Loucy (cell line): ENCODE measurements around the gene ATP11C.
"Not testable (repeated sequence)": the region's sequence is repeated elsewhere in the genome, so short reads cannot be mapped to it uniquely, and the experiment has no call there.

Experiments
- H2AFZ ChIP-seq: fragments of 200-600 bp; sonication (generic); 2 replicates; pipeline ENCODE4 v1.6.0; 2016; ENCODE audit warnings: antibody characterized with exemption, mild to moderate bottlenecking, low read length, moderate library complexity
- H3F3A ChIP-seq: fragments of 200-600 bp; 2 replicates; pipeline ENCODE4 v1.6.0; 2016; ENCODE audit warnings: antibody characterized with exemption, low read depth, mild to moderate bottlenecking
- H3K27me3 ChIP-seq: fragments of 200-600 bp; sonication (generic); 2 replicates; pipeline ENCODE4 v1.6.1; 2014; ENCODE audit warnings: low read length, mild to moderate bottlenecking; ENCODE audit not compliant: insufficient read depth, poor library complexity, severe bottlenecking
- H3K36me3 ChIP-seq: fragments of 200-600 bp; sonication (generic); 2 replicates; pipeline ENCODE4 v1.6.1; 2016; ENCODE audit warnings: low read length; ENCODE audit not compliant: insufficient read depth
- H3K4me1 ChIP-seq: fragments of 200-600 bp; sonication (generic); 2 replicates; pipeline ENCODE4 v1.5.1; 2014; ENCODE audit warnings: low read length, mild to moderate bottlenecking; ENCODE audit not compliant: insufficient read depth, poor library complexity, severe bottlenecking
- H3K4me2 ChIP-seq: fragments of 200-600 bp; sonication (generic); 2 replicates; pipeline ENCODE4 v1.6.0; 2014; ENCODE audit warnings: antibody characterized with exemption, low read length, low read depth, mild to moderate bottlenecking; ENCODE audit not compliant: poor library complexity, severe bottlenecking
- H3K4me3 ChIP-seq: fragments of 200-600 bp; sonication (generic); 2 replicates; pipeline ENCODE4 v1.5.1; 2014; ENCODE audit warnings: low read length, mild to moderate bottlenecking, mixed read lengths; ENCODE audit not compliant: poor library complexity, severe bottlenecking
- H3K79me2 ChIP-seq: fragments of 200-600 bp; sonication (generic); 2 replicates; pipeline ENCODE4 v1.6.1; 2014; ENCODE audit warnings: low read length; ENCODE audit not compliant: insufficient read depth
- H3K9ac ChIP-seq: fragments of 200-600 bp; sonication (generic); 2 replicates; pipeline ENCODE4 v1.6.0; 2014; ENCODE audit warnings: mild to moderate bottlenecking, low read depth, low read length, moderate library complexity; ENCODE audit not compliant: poor library complexity, severe bottlenecking
- H3K9me2 ChIP-seq: fragments of 200-600 bp; sonication (generic); replicated peaks from 2 replicates; pipeline ENCODE4 v1.6.1; 2016; ENCODE audit warnings: low read depth, low read length, mixed read lengths
- H3K9me3 ChIP-seq: fragments of 200-600 bp; sonication (generic); 2 replicates; pipeline ENCODE4 v1.6.1; 2014; ENCODE audit warnings: mild to moderate bottlenecking, antibody characterized with exemption, low read length, low read depth; ENCODE audit not compliant: insufficient read depth
- H4K20me1 ChIP-seq: fragments of 200-600 bp; sonication (generic); 2 replicates; pipeline ENCODE4 v1.6.0; 2014; ENCODE audit warnings: antibody characterized with exemption, low read length, mild to moderate bottlenecking; ENCODE audit not compliant: insufficient read depth, poor library complexity, severe bottlenecking
- CTCF ChIP-seq: fragments of 200-600 bp; sonication (generic); conservative IDR thresholded peaks from 2 replicates; pipeline ENCODE4 v1.5.1; 2014; ENCODE audit warnings: mild to moderate bottlenecking, antibody characterized with exemption, low read length
- EZH2phosphoT487 ChIP-seq: fragments of 200-600 bp; IDR thresholded peaks from 2 replicates; pipeline ENCODE4 v1.6.1; 2018; ENCODE audit warnings: antibody characterized with exemption, mild to moderate bottlenecking, moderate library complexity, borderline replicate concordance

Gene ATP11C

GRCh38 chrX:139929876-139930275 is 3.0 kb downstream of the ATP11C start:
- no peak overlapping the region for H2AFZ ChIP-seq
- no peaks in the 10 kb centered on the region for H3K9me3 ChIP-seq
- peak overlapping the region; percentile 83 for H3K9ac ChIP-seq
- peak overlapping the region; percentile 85 for H3K4me3 ChIP-seq
- H3K4me1 ChIP-seq: peaks cover 27% of the 10 kb centered on the region
- TF ChIP-seq EZH2phosphoT487 (no peak), CTCF (no peak)
- H3F3A ChIP-seq: no peaks in the 10 kb centered on the region
- H3K4me2 ChIP-seq: peak overlapping the region; percentile 93
- peaks cover 66% of the 10 kb centered on the region for H3K79me2 ChIP-seq
- no peaks in the 10 kb centered on the region for H3K27me3 ChIP-seq
- H3K36me3 ChIP-seq: no peaks in the 10 kb centered on the region
- H4K20me1 ChIP-seq: peaks cover 37% of the 10 kb centered on the region
- H3K9me2 ChIP-seq: no peaks in the 10 kb centered on the region

GRCh38 chrX:139924696-139925095 is 8.2 kb downstream of the ATP11C start:
- Histone ChIP-seq H3K27me3 (no peaks in the 10 kb centered on the region), H3K4me2 (no peak overlapping the region), H3K9me3 (no peaks in the 10 kb centered on the region), H3F3A (no peaks in the 10 kb centered on the region), H3K36me3 (no peaks in the 10 kb centered on the region), H2AFZ (no peak overlapping the region), H3K4me1 (peaks cover 17% of the 10 kb centered on the region), H3K79me2 (peaks cover 62% of the 10 kb centered on the region), H4K20me1 (peaks cover 30% of the 10 kb centered on the region), H3K9me2 (no peaks in the 10 kb centered on the region), H3K4me3 (no peak overlapping the region), H3K9ac (no peak overlapping the region)
- TF ChIP-seq CTCF (no peak), EZH2phosphoT487 (no peak)

- H4K20me1 ChIP-seq: peaks cover 25% of the 10 kb centered on the region
- TF ChIP-seq CTCF (no peak), EZH2phosphoT487 (no peak)
- H3K4me2 ChIP-seq: no peak overlapping the region
- peaks cover 15% of the 10 kb centered on the region for H3K4me1 ChIP-seq
- H3K9me3 ChIP-seq: no peaks in the 10 kb centered on the region
- H3K27me3 ChIP-seq: no peaks in the 10 kb centered on the region
- H3K9me2 ChIP-seq: no peaks in the 10 kb centered on the region
- H3F3A ChIP-seq: no peaks in the 10 kb centered on the region
- no peak overlapping the region for H3K9ac ChIP-seq
- H2AFZ ChIP-seq: no peak overlapping the region
- H3K79me2 ChIP-seq: peaks cover 57% of the 10 kb centered on the region
- no peak overlapping the region for H3K4me3 ChIP-seq
- H3K36me3 ChIP-seq: no peaks in the 10 kb centered on the region
Observed at GRCh38 chrX:139924069-139924695, 8.7 kb downstream of the ATP11C start.

GRCh38 chrX:139921142-139921541 is 11.7 kb downstream of the ATP11C start:
- H3K4me2 ChIP-seq, H3K9me3 ChIP-seq, H3K4me3 ChIP-seq, H2AFZ ChIP-seq, H3K36me3 ChIP-seq, H3K9me2 ChIP-seq, H3K9ac ChIP-seq, H3K4me1 ChIP-seq, H3F3A ChIP-seq, H3K27me3 ChIP-seq: not testable (repeated sequence)
- H3K79me2 ChIP-seq: peaks cover 48% of the 10 kb centered on the region
- H4K20me1 ChIP-seq: peaks cover 12% of the 10 kb centered on the region
